MM.1S (cell line): ENCODE data around the gene SLC26A6.

Experiments used
- DNase-seq: peaks from one replicate; pipeline ENCODE4 v3.0.0-alpha.2; 2015
- H2AFZ ChIP-seq: fragments of 300-600 bp; sonication (generic); 2 replicates; pipeline ENCODE4 v1.6.0; 2016; ENCODE audit warnings: antibody characterized with exemption, low read length
- H3F3A ChIP-seq: fragments of 300-600 bp; sonication (generic); 2 replicates; pipeline ENCODE4 v1.6.1; 2016; ENCODE audit warnings: mild to moderate bottlenecking, antibody characterized with exemption, low read length, moderate library complexity, mixed read lengths; ENCODE audit not compliant: insufficient read depth
- H3K27ac ChIP-seq: fragments of 300-600 bp; sonication (generic); 2 replicates; pipeline ENCODE4 v1.5.1; 2016; ENCODE audit warnings: mild to moderate bottlenecking, low read length
- H3K27me3 ChIP-seq: fragments of 300-600 bp; sonication (generic); replicated peaks from 2 replicates; pipeline ENCODE4 v1.6.0; 2016; ENCODE audit warnings: low read length; ENCODE audit not compliant: insufficient read depth
- H3K36me3 ChIP-seq: fragments of 300-600 bp; sonication (generic); replicated peaks from 2 replicates; pipeline ENCODE4 v1.6.1; 2016; ENCODE audit warnings: mild to moderate bottlenecking, low read length, mixed read lengths; ENCODE audit not compliant: insufficient read depth
- H3K4me1 ChIP-seq: fragments of 300-600 bp; sonication (generic); 2 replicates; pipeline ENCODE4 v1.6.1; 2016; ENCODE audit warnings: low read length, mixed read lengths
- H3K4me2 ChIP-seq: fragments of 300-600 bp; sonication (generic); 2 replicates; pipeline ENCODE4 v1.6.0; 2016; ENCODE audit warnings: low read depth, low read length
- H3K4me3 ChIP-seq: fragments of 300-600 bp; sonication (generic); 2 replicates; pipeline ENCODE4 v1.5.1; 2016; ENCODE audit warnings: low read length, mixed read lengths
- H3K79me2 ChIP-seq: fragments of 300-600 bp; sonication (generic); 2 replicates; pipeline ENCODE4 v1.6.1; 2016; ENCODE audit warnings: mixed run types, low read length, mixed read lengths
- H3K9ac ChIP-seq: fragments of 300-600 bp; sonication (generic); 2 replicates; pipeline ENCODE4 v1.6.1; 2016; ENCODE audit warnings: low read length, mixed read lengths
- H3K9me2 ChIP-seq: fragments of 300-600 bp; sonication (generic); replicated peaks from 2 replicates; pipeline ENCODE4 v1.6.1; 2016; ENCODE audit warnings: mild to moderate bottlenecking, low read length, mixed read lengths; ENCODE audit not compliant: insufficient read depth
- H3K9me3 ChIP-seq: fragments of 300-600 bp; sonication (generic); replicated peaks from 2 replicates; pipeline ENCODE4 v1.6.1; 2016; ENCODE audit warnings: mild to moderate bottlenecking, low read length, mixed read lengths; ENCODE audit not compliant: insufficient read depth
- H4K20me1 ChIP-seq: fragments of 300-600 bp; sonication (generic); 2 replicates; pipeline ENCODE4 v1.6.1; 2016; ENCODE audit warnings: mild to moderate bottlenecking, low read length, moderate library complexity, mixed read lengths; ENCODE audit not compliant: insufficient read depth
- EZH2 ChIP-seq: fragments of 300-600 bp; sonication (generic); optimal IDR thresholded peaks from 2 replicates; pipeline ENCODE3; 2017; ENCODE audit warnings: low read depth, mild to moderate bottlenecking, antibody characterized with exemption, low read length, mixed read lengths
- EZH2phosphoT487 ChIP-seq: fragments of 300-600 bp; sonication (generic); IDR thresholded peaks from 2 replicates; pipeline ENCODE4 v1.6.1; 2018; ENCODE audit warnings: antibody characterized with exemption, low read length
- TF ChIP-seq, protein P1 (sequence below): fragments of 300-600 bp; sonication (generic); IDR thresholded peaks from 2 replicates; pipeline ENCODE4 v1.5.1; 2016; ENCODE audit warnings: antibody characterized with exemption, low read length, mixed read lengths

SLC26A6 gene

DNA sequence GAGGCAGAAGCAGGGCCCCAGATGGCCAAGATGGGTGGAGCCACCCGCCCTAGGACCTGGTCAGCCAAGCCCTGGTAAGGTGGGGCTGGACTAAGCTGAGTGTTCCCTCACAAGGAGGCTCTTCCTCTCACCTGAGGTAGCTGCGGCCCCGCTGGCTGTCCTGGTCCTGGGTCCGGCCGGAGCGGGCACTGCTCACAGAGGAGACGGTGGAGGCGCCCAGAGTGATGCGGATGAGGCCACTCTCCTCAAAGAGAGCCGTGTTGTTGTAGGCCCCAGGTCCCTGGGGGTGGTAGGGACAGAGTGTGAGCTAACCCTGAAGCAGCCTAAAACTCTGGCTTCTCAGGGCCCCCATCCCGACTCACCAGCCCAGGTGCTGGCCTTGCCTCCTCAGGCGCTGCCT is 7.3 kb upstream of the SLC26A6 start:
- H3K4me1 ChIP-seq, result no peaks in the 10 kb centered on the region
- H3K27ac ChIP-seq, result no peak overlapping the region
- peaks cover 19% of the 10 kb centered on the region for H3K27me3 ChIP-seq
- TF ChIP-seq EZH2phosphoT487 (no peak), EZH2 (no peak)
- TF ChIP-seq, protein P1, sequence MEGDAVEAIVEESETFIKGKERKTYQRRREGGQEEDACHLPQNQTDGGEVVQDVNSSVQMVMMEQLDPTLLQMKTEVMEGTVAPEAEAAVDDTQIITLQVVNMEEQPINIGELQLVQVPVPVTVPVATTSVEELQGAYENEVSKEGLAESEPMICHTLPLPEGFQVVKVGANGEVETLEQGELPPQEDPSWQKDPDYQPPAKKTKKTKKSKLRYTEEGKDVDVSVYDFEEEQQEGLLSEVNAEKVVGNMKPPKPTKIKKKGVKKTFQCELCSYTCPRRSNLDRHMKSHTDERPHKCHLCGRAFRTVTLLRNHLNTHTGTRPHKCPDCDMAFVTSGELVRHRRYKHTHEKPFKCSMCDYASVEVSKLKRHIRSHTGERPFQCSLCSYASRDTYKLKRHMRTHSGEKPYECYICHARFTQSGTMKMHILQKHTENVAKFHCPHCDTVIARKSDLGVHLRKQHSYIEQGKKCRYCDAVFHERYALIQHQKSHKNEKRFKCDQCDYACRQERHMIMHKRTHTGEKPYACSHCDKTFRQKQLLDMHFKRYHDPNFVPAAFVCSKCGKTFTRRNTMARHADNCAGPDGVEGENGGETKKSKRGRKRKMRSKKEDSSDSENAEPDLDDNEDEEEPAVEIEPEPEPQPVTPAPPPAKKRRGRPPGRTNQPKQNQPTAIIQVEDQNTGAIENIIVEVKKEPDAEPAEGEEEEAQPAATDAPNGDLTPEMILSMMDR, result no peak
- no peak overlapping the region for H3K9ac ChIP-seq
- H3K79me2 ChIP-seq, result no peaks in the 10 kb centered on the region
- no peak overlapping the region for H3K4me2 ChIP-seq
- no peaks in the 10 kb centered on the region for H3K9me3 ChIP-seq
- no peaks in the 10 kb centered on the region for H3K36me3 ChIP-seq
- no peak for DNase-seq
- no peaks in the 10 kb centered on the region for H3F3A ChIP-seq
- no peaks in the 10 kb centered on the region for H4K20me1 ChIP-seq
- no peak overlapping the region for H2AFZ ChIP-seq
- H3K4me3 ChIP-seq, result no peak overlapping the region
- H3K9me2 ChIP-seq, result no peaks in the 10 kb centered on the region

DNA sequence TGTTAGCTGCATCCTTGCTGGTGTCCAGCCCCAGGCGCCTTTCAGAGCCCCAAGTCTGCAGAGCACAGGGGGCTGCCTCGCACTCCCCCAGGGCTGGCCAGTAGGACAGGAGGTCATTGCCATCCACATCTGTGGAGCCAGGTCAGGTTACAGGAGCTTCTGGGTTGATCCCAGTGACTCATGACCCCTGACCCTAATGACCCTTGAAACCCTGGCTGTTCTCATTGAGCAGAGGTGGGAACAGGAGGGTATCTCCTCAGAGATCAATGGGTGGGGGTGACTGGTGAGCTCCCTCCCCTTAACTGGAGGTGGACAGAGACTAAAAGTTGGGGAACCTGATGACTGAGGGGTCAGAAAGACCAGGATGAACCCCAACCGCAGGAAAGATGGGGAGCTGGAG is 6.1 kb upstream of the SLC26A6 start:
- Histone ChIP-seq H3F3A (no peaks in the 10 kb centered on the region), H3K27me3 (peaks cover 19% of the 10 kb centered on the region), H3K79me2 (no peaks in the 10 kb centered on the region), H4K20me1 (no peaks in the 10 kb centered on the region), H2AFZ (no peak overlapping the region), H3K9me3 (no peaks in the 10 kb centered on the region), H3K4me1 (0 out of 2 replicates have a peak, but pooled peaks cover 3% of the 10 kb centered on the region), H3K9me2 (no peaks in the 10 kb centered on the region), H3K9ac (no peak overlapping the region), H3K27ac (no peak overlapping the region), H3K4me3 (no peak overlapping the region), H3K36me3 (no peaks in the 10 kb centered on the region), H3K4me2 (no peak overlapping the region)
- TF ChIP-seq EZH2phosphoT487, result no peak
- TF ChIP-seq EZH2, result no peak
- TF ChIP-seq, protein P1, result no peak
- no peak for DNase-seq

DNA sequence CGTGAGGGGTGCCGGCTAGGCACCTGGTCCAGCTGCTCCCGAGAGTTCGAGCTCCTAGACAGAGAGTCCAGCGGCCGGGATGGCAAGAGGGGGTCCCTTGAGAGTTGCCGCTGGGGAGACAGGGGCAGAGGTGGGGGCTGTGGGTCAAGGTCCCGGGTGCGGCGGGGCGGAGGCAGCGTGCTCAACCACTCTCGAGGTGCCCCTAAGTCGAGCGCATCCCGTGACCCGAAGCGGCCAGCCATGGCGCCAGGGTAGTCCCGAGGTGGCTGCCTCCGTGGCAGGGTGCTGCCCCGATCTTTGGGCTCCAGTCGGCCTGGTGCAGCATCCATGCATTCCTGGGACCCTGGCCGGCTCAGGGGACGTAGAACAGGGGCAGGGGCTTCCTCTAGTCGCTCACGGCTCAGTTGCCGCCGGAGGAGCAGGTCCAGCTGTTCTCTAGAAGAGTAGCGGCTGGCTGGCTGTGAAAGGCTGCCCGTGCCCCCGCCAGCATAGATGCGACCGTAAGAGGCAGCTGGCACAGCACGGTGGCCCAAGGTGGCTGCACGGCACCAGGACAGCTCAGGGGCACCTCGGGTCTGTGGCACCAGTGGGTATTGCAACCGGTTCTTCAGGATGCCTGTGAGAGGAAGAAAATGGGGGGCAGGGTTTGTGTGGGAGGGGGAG is 4.8 kb upstream of the SLC26A6 start:
- no peaks in the 10 kb centered on the region for H3F3A ChIP-seq
- no peak for DNase-seq
- no peaks in the 10 kb centered on the region for H3K36me3 ChIP-seq
- peaks cover 7% of the 10 kb centered on the region; the same call in 1 of the 2 replicates for H3K4me1 ChIP-seq
- H4K20me1 ChIP-seq, result no peaks in the 10 kb centered on the region
- no peak overlapping the region for H3K4me2 ChIP-seq
- no peaks in the 10 kb centered on the region for H3K79me2 ChIP-seq
- no peak for TF ChIP-seq EZH2
- no peak for TF ChIP-seq EZH2phosphoT487
- TF ChIP-seq, protein P1, result no peak
- H3K9me2 ChIP-seq, result no peaks in the 10 kb centered on the region
- H2AFZ ChIP-seq, result no peak overlapping the region
- H3K27ac ChIP-seq, result no peak overlapping the region
- H3K9ac ChIP-seq, result no peak overlapping the region
- H3K9me3 ChIP-seq, result no peaks in the 10 kb centered on the region
- H3K27me3 ChIP-seq, result peaks cover 19% of the 10 kb centered on the region
- no peak overlapping the region for H3K4me3 ChIP-seq
